GM18867 (cell line): ENCODE measurements around the gene NEK4.
"Not testable (repeated sequence)": the region's sequence is repeated elsewhere in the genome, so short reads cannot be mapped to it uniquely, and the experiment has no call there.

Experiments used
- ATAC-seq: cut with Tn5 transposase; IDR thresholded peaks from one replicate; pipeline ENCODE4 v1.9.1; 2021; ENCODE audit warnings: mild to moderate bottlenecking, moderate library complexity; ENCODE audit not compliant: unreplicated experiment

NEK4 gene

DNA sequence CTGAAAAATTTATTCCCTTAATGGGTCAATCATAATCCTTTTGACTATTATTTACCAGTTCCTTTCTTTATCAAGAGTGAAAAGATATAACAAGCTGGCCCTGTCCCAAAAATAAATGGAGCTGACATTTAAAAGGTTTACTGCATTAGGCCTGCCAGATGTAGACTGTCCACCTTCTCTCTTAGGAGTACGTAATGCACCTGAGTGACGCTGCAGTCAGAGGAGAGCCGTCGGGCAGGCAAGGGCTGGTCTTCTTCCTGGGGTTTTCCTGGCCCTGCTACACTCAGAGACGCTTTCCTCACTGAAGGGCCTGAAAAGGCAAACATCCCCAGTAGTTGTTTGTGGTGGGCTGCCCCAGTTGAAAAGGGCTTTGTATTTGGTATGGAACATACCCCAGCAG is 27.6 kb downstream of the NEK4 start:
- ATAC-seq = no peak

DNA sequence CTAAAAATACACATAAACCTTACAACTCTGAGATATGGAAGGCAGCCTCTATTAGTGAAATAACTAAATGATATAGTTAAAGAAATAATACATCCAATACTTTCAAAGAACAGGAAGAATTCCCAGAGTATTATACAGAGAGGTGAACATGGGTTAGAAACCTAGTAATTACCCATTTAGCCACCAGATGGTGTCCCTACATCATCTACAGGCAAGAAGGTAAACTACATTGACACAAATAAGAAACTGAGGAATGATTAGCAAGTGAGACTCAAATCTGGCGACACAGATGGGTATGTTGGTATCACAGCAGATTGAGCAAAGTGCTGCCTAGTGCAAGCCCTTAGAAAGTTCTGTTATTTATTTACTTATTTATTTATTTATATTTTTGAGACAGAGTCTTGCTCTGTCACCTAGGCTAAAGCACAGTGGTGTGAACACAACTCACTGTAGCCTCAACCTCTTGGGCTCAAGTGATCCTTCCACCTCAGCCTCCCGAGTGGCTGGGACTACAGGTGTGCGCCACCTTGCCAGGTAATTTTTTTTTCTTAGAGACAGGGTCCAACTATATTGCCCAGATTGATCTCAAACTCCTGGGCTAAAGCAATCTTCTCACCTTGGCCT is 28.2 kb downstream of the NEK4 start:
- ATAC-seq = no peak

DNA sequence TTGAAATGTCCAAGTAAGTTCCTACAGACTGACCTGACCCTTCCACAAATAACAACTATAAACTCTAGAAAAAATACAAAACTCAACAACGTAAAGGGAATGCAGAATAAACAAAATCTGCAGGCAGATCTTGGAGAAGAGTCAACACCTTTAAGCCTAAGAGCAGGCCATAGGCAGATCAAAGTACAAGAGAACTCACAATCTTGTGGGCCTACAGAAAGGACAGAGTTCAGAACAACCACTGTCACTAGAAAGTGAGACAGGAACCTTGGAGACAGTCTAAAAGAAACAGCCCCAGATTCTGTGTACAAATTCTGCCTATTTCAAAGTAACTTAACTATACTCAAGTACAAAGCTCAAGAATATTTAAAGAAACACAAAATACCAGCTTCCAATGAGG is 31.0 kb downstream of the NEK4 start:
- ATAC-seq = no peak

DNA sequence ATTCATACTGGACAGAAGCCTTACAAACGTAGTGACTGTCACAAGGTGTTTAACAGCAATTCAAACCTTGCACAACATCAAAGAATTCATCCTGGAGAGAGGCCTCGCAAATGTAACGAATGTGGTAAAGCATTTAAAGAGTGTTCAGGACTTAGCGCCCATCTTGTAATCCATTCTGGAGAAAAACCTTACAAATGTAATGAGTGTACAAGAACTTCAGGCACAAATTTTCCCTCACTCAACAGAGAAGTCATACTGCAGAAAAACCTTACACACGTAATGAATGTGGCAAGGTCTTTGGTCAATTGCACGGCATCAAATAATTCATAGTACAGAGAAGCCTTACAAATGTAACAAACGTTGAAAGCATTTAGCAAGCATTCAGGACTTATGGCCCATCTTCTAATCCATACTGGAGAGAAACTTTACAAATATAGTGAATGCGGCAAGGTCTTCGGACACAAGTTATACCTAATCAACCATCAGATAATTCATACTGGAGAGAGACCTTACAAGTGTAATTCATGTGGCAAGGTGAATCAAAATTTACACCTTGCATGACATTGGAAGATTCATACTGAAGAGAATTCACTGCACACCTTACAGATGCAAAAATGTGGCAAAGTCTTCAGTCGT is 37.4 kb downstream of the NEK4 start:
- no peak for ATAC-seq

DNA sequence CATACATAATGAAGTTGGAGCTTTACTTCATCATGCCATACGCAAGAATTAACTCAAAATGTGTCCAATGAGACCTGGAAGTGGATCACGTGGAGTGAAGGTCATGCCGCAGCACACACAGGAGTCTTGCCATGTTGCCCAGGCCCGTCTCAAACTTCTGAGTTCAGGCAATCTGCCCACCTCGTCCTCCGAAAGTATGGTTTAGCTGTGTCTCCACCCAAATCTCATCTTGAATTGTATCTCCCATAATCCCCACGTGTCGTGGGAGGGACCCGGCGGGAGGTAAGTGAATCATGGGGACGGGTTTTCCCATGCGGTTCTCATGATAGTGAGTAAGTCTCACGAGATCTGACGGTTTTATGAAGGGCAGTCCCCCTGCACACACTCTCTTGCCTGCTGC is 39.1 kb downstream of the NEK4 start:
- ATAC-seq = no peak

DNA sequence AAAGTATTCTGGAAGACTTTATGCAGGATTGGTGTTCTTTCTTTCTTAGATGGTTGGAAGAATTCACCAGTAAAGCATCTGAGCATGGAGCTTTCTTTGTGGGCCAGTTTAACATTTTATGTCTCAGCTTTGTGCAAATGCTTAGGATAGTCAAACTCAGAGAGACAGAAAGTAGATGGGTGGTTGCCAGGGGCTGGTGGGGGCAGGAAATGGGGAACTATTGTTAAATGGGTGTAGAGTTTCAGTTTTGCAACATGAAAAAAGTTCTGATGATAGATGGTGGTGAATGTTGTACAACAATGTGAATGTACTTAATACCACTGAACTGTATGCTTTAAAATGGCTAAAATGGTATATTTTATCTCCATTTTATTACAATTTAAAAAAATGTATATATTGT is 40.1 kb downstream of the NEK4 start:
- ATAC-seq = no peak

DNA sequence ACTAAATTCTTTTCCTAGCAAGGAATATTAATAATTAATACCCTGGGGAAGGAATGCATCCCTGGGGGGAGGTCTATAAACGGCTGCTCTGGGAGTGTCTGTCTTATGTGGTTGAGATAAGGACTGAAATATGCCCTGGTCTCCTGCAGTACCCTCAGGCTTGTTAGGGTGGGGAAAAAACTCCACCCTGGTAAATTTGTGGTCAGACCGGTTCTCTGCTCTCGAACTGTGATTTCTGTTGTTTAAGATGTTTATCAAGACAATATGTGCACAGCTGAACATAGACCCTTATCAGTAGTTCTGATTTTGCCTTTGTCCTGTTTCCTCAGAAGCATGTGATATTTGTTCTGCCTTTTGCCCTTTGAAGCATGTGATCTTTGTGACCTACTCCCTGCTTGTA is 42.0 kb downstream of the NEK4 start:
- ATAC-seq = not testable (repeated sequence)

DNA sequence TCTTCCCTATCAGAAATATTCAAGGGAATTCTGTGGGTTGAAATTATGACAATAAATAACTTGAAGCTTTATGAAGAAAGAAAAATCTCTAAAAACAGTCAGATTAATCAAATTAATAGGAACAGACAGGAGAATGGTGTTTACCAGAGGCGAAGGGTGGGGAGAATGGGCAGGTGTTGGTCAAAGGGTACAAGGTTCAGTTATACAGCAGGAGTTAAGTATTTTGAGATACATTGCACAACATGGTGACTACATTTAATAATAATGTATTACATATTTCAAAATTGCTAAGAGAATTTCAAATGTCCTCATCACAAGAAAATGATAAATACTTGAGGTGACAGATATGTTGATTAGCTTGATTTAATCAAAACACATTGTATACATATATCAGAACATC is 46.2 kb downstream of the NEK4 start:
- ATAC-seq = no peak

DNA sequence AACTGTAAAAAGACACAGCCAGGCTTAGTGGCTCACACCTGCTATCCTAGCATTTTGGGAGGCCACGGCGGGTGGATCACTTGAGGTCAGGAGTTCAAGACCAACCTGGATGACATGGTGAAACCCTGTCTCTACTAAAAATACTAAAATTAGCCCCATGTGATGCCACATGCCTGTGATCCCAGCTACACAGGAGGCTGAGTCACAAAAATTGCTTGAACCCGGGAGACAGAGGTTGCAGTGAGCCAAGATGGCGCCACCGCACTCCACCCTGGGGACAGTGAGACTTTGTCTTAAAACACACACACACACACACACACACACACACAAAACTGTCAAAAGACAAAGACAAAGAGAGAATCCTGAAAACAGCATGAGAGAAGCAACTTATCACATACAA is 46.8 kb downstream of the NEK4 start:
- no peak for ATAC-seq

DNA sequence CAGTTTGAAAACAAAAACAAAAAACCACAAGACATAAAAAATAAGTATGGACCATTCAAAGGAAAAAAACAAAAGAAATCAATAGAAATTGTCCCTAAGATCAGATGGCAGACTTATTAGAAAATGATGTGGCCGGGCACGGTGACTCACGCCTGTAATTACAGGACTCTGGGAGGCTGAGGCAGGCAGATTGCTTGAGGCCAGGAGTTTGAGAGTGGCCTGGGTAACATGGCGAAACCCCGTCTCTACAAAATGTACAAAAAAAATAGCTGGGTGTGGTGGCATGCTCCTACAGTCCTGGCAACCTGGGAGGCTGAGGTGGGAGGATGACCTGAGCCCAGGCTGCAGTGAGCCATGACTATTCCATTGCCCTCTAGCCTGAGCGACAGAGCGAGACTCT is 48.2 kb downstream of the NEK4 start:
- no peak for ATAC-seq

DNA sequence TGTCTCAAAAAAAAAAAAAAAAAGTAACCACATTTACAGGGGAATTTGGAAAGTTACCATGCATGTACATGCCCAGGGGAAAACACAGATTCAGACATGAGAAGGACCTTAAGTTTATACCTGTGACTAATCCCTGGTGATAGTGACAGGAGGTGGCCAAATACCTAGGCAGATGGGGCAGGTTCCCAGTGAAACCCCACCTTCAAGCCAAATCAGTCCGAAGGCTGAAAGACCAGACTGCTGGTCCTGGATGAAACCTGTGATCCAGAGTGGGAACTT is 49.1 kb downstream of the NEK4 start:
- ATAC-seq = no peak

DNA sequence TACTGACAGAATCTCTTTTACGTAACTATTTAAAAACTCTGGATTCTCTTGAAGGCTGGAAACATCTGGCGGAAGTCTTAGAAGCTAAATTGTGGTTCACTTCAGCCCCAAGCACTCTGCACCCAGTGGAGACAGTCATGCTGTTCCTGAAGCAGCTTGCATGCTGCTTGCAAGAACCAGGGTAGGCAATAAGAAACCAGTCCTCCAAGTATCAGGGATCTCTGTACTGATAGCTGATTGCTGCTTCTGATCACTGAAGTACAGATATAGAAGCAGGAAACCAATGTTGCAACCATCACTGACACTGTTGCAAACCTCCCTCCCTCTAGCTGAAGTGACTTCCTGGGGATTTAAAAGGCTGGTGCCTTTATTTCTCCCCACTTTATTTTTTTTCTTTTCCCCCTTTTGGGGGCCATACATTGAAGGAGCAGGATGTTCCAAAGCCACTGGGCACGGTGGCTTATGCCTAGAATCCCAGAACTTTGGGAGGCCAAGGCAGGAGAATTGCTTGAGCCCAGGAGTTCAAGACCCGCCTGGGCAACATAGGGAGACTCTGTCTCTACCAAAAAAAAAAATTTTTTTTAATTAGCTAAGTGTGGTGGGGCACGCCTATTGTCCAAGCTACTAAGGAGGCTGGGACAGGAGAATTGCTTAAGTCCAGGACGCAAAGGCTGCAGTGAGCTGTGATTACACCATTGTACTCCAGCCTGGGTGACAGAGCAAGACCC is 49.6 kb downstream of the NEK4 start:
- no peak for ATAC-seq

DNA sequence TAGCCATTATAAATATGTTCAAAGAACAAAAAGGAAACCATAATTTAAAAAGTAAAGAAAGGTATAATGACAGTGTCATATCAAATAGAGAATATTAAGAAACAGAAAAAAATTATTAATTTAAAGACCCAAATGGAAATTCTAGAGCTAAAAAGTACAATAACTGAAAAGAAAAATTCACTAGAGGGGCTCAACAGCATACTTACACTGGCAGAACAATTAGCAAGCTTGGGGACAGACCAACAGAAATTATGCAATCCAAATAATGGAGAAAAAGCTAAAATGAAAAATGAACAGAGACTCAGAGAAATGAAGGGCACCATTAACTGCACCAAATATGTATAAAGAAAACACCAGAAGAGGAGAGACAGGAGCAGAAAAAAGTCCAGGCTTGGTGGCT is 51.1 kb downstream of the NEK4 start:
- ATAC-seq = no peak

DNA sequence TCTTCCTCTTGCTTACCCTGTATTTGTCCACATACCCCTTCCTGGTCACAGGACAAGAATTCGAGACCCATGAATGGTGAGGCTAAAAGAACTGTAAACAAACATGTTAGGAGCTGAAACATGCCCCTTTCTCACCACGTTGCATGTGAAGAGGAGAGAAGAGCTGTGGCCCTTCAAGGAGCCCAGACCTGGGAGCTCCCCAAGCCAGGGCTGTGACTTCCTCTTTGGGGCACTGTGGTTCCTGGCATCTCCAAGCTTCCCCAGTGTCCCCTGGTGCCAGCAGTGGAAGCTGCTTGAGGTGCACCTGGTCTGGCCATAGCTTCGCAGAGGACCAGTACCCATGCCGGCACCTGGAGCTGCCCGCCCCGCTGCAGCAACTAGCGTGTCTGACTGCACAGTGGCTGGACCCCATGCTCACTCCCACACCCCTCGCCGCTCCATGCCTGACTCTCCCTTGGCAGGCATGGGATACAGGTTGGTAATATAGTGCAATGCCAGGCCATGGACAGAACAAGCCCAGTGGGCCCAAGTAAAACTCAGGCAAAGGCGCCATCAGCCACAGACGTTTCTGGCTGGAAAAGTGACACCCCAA is 54.9 kb downstream of the NEK4 start:
- no peak for ATAC-seq

DNA sequence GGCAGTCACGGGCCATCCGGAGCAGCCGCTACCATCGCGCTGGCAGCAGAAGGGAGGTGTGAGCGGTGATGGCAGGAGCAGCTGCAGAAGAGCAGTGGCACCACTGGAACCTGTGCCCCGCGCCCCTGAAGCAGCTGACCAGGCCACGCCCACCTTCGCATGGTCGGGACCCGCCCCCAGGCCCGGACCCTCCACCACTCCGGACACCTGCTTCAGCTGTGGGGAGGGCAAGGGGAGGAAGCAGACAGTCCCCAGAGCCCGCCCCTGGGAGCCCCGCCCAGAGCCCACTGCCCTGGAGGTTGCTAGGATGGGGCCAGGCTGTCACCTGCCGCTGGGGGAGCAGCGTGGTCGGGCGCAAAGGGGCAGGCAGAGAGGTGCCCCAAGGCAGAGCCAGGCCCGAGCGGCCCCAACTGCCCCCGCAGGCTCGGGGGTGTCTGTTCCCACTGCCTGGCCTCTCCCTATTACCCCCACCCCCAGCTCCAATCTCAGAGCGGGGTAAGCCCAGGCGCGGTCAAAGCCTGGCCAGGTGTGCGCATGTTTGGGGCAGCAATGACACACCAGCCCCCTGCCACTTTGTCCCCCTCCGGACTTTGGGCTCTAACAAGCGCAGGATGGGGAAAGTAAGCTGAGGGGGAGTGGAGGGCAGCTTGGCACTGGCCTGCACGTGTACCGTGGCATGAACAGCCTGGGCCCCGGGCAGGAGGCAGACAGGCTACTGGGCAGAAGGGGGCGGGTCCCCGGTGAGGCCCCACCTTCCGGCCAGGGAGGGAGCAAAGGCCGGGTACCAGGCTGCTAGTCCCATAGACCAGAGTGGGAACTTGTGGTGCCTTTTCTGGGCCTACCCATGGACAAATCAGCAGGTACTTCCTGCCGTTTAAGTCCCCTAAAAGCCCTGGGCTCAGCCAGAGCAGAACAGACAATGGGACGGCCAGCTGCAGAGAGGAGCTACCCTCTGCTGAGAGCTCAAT is 56.1 kb downstream of the NEK4 start:
- no peak for ATAC-seq

DNA sequence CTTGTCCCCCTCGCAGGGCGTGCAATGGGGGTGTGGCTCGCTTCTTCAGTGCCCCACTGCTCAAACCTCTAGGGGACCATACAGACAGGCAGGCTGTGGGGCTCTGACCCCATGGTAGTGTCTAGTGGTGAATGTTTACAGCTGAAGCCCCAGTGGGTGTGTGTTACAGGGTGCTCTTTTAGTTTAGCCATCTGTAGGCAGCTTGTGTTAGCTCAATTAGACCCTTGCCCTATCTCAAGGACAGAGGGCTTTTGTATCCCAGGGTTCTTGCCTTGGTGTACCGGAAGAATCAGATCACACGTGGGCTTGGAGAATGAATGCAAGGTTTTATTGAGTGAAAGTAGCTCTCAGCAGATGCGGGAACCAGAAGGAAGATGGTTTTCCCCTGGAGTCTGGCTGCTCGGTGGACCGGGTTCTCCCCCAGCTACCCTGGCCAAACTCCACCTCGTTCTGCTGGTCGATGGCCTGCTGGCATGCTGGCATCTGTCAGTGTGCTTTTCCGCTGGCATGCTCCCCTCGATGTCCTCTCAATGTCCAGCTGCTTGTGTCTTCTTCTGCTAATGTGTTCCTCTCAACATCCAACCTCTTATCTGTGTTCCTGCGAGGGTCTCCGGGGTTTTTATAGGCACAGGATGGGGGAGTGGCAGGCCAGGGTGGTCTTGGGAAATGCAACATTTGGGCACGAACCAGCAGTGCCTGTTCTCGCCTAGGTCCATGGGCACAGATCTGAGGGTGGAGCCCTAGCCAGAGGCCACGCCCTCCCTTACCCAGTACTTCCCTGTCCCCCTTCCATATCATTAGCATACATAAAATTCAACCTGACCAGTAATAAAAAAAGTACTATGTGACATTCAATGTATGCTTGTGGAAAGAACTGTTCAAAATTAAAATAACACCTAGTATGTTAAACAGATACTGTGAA is 58.2 kb downstream of the NEK4 start:
- no peak for ATAC-seq

DNA sequence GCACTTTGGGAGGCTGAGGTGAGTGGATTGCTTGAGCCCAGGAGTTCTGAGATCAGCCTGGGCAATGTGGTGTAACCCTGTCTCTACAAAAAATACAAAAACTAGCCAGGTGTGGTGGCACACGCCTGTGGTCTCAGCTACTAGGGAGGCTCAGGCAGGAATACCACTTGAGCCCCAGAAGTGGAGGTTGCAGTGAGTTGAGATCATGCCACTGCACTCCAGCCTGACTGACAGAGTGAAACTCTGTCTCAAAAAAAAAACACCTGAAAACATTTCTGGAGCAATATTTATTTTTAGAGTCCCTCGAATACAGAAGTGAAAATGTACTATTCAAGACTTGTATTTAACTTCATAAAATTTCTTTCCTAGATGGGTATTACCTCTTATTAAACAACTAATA is 60.2 kb downstream of the NEK4 start:
- ATAC-seq = no peak

DNA sequence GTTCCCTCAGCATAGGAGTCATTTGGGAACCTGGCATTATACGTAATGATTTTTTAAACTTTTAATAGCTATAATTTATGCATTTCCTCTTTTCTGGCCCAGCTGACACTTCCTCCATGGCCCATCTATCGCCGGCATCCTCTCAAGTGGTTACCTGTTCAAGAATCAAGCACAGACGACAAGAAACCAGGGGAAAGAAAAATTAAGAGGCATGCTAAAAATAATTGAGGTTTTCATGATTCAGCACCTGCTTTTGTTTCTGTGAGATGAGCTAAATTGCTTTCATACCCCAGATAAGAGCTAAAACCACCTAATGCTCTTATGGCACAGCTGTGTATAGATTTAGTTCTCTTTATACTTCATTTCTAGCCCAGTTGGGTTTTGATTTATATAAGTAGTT is 63.2 kb downstream of the NEK4 start:
- no peak for ATAC-seq

DNA sequence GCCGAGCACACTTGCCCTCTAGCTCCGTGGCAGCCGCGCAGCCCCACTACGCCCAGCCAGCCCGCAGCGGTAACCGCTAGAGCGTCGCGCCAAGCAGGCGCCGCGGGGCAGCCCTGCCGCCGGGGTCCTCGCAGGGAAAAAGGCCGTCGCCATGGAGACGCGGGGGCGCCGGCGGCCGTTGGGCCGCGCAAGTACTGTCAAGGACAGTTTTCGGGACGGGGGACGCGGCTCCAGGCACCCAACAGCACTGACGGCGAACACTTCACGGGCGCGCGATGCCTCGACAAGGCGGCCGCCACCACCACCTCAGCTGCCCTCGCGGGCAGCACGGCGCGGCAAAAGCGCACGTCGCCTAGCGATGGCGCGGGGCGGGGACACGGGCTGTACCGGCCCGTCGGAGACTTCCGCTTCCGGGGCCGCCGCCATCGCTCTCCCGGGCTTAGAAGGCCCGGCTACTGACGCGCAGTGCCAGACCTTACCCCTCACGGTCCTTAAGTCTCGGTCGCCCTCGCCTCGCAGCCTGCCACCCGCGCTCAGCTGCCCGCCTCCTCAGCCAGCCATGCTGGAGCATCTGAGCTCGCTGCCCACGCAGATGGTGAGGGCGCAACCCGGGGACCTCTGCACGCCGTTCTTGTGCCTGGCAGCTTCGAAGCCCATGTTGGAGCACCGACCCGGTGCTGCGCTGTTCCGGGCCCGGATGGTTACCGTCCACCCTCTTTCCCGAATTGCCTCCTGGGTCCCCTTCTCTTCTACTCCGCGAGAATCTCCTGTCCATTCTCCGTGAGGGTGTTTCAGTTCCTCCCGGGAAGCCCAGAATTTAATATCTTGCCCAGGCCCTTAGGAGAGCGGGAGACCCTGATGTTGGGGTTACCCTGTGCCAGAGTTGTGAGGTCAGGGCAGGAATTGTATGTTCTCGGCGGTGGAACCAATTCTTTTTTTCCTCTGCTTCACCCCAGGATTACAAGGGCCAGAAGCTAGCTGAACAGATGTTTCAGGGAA is 64.8 kb downstream of the NEK4 start, which contains the start of the genes GLT8D1 and SPCS1:
TSS of gene GLT8D1 (minus strand) at position 104 of the 999 bp plus-strand sequence. CDS start 5,331 bp downstream, outside the sequence.
TSS of gene SPCS1 (plus strand) at position 419 of the 999 bp plus-strand sequence. CDS start at position 560, 141 bp downstream.
- ATAC-seq = peak; percentile 77
